GM12878 (cell line): Measurements from ENCODE around the gene ASIC2.

Source experiments
- BRCA1 ChIP-seq: IDR thresholded peaks from 2 replicates; pipeline ENCODE4 v1.6.1; 2011; ENCODE audit warnings: low read depth, low read length, improper control_type of control experiment
- POLR2AphosphoS5 ChIP-seq: IDR thresholded peaks from 2 replicates; pipeline ENCODE4 v1.6.1; 2011; ENCODE audit warnings: mild to moderate bottlenecking, low read length, inconsistent platforms
- SREBF2 ChIP-seq: IDR thresholded peaks from 2 replicates; pipeline ENCODE4 v1.6.1; 2012; ENCODE audit warnings: mild to moderate bottlenecking, low read length
- TF ChIP-seq, protein P1 (sequence below), 3 experiments: IDR thresholded peaks in 2 of 3; conservative IDR thresholded peaks in 1 of 3; 2 replicates each; pipeline ENCODE4 v1.5.1; 2011; ENCODE audit warnings: low read depth in 3 of 3, low read length in 3 of 3, mild to moderate bottlenecking in 3 of 3, control low read depth in 2 of 3, moderate library complexity in 2 of 3, inconsistent platforms in 1 of 3, mixed read lengths in 1 of 3; ENCODE audit not compliant: control insufficient read depth in 2 of 3, insufficient read depth in 1 of 3; ENCODE audit errors: extremely low read depth in 1 of 3
- TF ChIP-seq, protein P2 (sequence below): IDR thresholded peaks from 2 replicates; pipeline ENCODE4 v1.6.1; 2011; ENCODE audit warnings: borderline replicate concordance, low read depth, mild to moderate bottlenecking, moderate library complexity, mixed read lengths, low read length; ENCODE audit not compliant: insufficient read depth; ENCODE audit errors: extremely low read length

DNA sequence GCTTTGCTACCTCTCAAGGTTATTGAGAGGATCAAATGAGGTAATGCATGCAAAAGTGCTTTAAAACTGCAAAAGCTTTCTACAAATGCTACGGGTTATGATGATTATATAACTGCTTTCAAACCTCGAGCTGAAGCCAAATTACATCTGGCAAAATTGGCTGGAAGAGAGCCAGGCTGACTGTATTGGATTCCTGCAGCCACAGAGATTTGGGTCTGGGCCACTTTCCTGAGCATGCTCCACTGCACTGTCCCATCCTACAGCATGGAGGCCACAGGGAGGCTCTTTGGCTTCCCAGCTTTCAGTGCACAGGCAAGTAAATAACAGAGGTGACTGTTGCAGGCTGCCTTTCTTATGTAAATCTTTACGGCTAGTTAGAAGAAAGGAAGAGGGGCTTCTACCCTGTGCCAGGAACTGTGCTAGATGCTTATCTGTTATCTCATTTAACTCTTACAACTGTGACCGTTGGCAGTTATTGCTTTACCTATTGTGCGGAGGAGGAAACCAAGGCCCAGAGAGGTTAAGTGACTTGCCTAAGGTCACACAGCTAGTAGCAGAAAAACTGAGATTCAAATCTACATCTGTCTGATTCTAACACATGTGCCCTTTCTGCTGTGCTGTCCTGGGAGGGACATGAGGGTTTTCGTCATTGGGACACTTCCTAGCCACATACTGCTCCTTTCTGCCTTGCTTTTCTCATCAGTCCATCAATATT, 179.7 kb downstream of the ASIC2 start:
- TF ChIP-seq BRCA1 (no peak), POLR2AphosphoS5 (no peak), SREBF2 (no peak)
- TF ChIP-seq, protein P1, sequence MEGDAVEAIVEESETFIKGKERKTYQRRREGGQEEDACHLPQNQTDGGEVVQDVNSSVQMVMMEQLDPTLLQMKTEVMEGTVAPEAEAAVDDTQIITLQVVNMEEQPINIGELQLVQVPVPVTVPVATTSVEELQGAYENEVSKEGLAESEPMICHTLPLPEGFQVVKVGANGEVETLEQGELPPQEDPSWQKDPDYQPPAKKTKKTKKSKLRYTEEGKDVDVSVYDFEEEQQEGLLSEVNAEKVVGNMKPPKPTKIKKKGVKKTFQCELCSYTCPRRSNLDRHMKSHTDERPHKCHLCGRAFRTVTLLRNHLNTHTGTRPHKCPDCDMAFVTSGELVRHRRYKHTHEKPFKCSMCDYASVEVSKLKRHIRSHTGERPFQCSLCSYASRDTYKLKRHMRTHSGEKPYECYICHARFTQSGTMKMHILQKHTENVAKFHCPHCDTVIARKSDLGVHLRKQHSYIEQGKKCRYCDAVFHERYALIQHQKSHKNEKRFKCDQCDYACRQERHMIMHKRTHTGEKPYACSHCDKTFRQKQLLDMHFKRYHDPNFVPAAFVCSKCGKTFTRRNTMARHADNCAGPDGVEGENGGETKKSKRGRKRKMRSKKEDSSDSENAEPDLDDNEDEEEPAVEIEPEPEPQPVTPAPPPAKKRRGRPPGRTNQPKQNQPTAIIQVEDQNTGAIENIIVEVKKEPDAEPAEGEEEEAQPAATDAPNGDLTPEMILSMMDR (IDR thresholded peaks at IDR 0.05 in 2 of 3, conservative IDR thresholded peaks at IDR 0.05 in 1 of 3; ENCODE audit: control insufficient read depth in 2 of 3, extremely low read depth in 1 of 3, insufficient read depth in 1 of 3, low read depth in 3 of 3, low read length in 3 of 3), result no peak
- TF ChIP-seq, protein P2, sequence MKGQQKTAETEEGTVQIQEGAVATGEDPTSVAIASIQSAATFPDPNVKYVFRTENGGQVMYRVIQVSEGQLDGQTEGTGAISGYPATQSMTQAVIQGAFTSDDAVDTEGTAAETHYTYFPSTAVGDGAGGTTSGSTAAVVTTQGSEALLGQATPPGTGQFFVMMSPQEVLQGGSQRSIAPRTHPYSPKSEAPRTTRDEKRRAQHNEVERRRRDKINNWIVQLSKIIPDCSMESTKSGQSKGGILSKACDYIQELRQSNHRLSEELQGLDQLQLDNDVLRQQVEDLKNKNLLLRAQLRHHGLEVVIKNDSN, result no peak
